GM12878 (cell line): ENCODE measurements around the gene ANK3. TPM values are rescaled to one million over a fixed set of nuclear protein-coding genes. Genes with fewer than 3 reads are reported as not detected.

ENCODE experiments used
- BHLHE40 ChIP-seq, 2 experiments: fragments of 450-650 bp in 1 of 2; IDR thresholded peaks; 2 replicates each; pipeline ENCODE4 v1.6.1; 2011 to 2017; ENCODE audit warnings: low read depth in 2 of 2, borderline replicate concordance in 1 of 2, improper control_type of control experiment in 1 of 2, low read length in 1 of 2, mild to moderate bottlenecking in 1 of 2
- CHD1 ChIP-seq: IDR thresholded peaks from 2 replicates; pipeline ENCODE4 v1.6.1; 2012; ENCODE audit warnings: low read depth, low read length, improper control_type of control experiment
- EZH2 ChIP-seq: IDR thresholded peaks from 2 replicates; pipeline ENCODE4 v1.6.1; 2012; ENCODE audit warnings: low read depth, mild to moderate bottlenecking, control low read depth, inconsistent platforms, low read length, borderline replicate concordance; ENCODE audit not compliant: control insufficient read depth
- PML ChIP-seq: IDR thresholded peaks from 2 replicates; pipeline ENCODE4 v1.6.1; 2012; ENCODE audit warnings: low read length, inconsistent platforms
- POLR2AphosphoS5 ChIP-seq: IDR thresholded peaks from 2 replicates; pipeline ENCODE4 v1.6.1; 2011; ENCODE audit warnings: mild to moderate bottlenecking, low read length, inconsistent platforms
- PRDM15 ChIP-seq: fragments of 450-650 bp; formaldehyde crosslinking; IDR thresholded peaks from 2 replicates; pipeline ENCODE4 v1.4.0; 2020; ENCODE audit warnings: mild to moderate bottlenecking, moderate library complexity
- RELA ChIP-seq: fragments of 450-650 bp; IDR thresholded peaks from 2 replicates; pipeline ENCODE4 v1.8.0; 2014; ENCODE audit warnings: borderline replicate concordance; ENCODE audit not compliant: partially characterized antibody
- SKIL ChIP-seq: fragments of 450-650 bp; IDR thresholded peaks from 2 replicates; pipeline ENCODE4 v1.6.1; 2017; ENCODE audit warnings: mild to moderate bottlenecking, low read depth, inconsistent platforms; ENCODE audit not compliant: poor library complexity, severe bottlenecking
- USF1 ChIP-seq: IDR thresholded peaks from 2 replicates; pipeline ENCODE4 v1.6.1; 2011; ENCODE audit warnings: borderline replicate concordance, low read depth, mild to moderate bottlenecking, moderate library complexity, mixed read lengths, low read length; ENCODE audit not compliant: insufficient read depth; ENCODE audit errors: extremely low read length
- ZBTB33 ChIP-seq: fragments of 450-650 bp; IDR thresholded peaks from 2 replicates; pipeline ENCODE4 v1.6.1; 2017; ENCODE audit warnings: mild to moderate bottlenecking
- ZNF592 ChIP-seq: fragments of 450-650 bp; IDR thresholded peaks from 2 replicates; pipeline ENCODE4 v1.6.1; 2017; ENCODE audit warnings: mild to moderate bottlenecking, moderate library complexity
- polyA plus RNA-seq, 11 experiments: library from polyadenylated mRNA; depleted of rRNA in 4 of 11; unstranded in 6 of 11; stranded (reverse) in 5 of 11; fragments of >200 nt; fragmentation: Nextera tagmentation in 4 of 11; fragmentation: Illumina TruSeq in 1 of 11; extraction: Ambion mirVana in 4 of 11; extraction: Trizol in 1 of 11; gene quantifications; 1 replicate in 1 of 11; 2 replicates in 10 of 11; pipeline versions ENCODE4 v1.2.1 to v1.2.3, GENCODE V29; 2011 to 2016; ENCODE audit warnings: inconsistent platforms in 2 of 11, missing spikeins in 2 of 11, low read depth in 1 of 11
- total RNA-seq, 4 experiments: library from RNA; depleted of rRNA in 3 of 4; stranded (reverse); fragments of >200 nt in 3 of 4; fragmentation: Illumina TruSeq in 1 of 4; extraction: Trizol in 1 of 4; gene quantifications; 2 replicates each; pipeline versions ENCODE4 v1.2.1 to v1.2.3, GENCODE V29; 2013 to 2021

Gene ANK3
- total and polyA plus RNA-seq, 10 of the 15 experiments (the other 5 are each of a cell fraction or from before 2014, with no cell fraction given), result 0.06 to 0.82 (median 0.20) TPM; not detected in 2

- no peak for TF ChIP-seq SKIL
- no peak for TF ChIP-seq CHD1
- no peak for TF ChIP-seq PRDM15 (CRISPR knock-in tag)
- no peak for TF ChIP-seq ZBTB33
- no peak for TF ChIP-seq BHLHE40 (IDR thresholded peaks at IDR 0.05; ENCODE audit: borderline replicate concordance in 1 of 2, low read depth in 2 of 2, low read length in 1 of 2)
- no peak for TF ChIP-seq PML
- TF ChIP-seq ZNF592, result no peak
- no peak for TF ChIP-seq RELA
- TF ChIP-seq EZH2, result no peak
- TF ChIP-seq POLR2AphosphoS5, result no peak
- no peak for TF ChIP-seq USF1
These were observed 12.7 kb downstream of the ANK3 start (continued) for GRCh38 chr10:60377042-60377352.
